Hindlimb muscle (tissue), 1 donor: Measurements from ENCODE around the gene SLC12A3. TPM values are rescaled to one million over a fixed set of nuclear protein-coding genes. Genes with fewer than 3 reads are reported as not detected.

ENCODE experiments used
- DNase-seq: peaks from one replicate; pipeline ENCODE4 v3.0.0-alpha.2; 2013
- polyA plus RNA-seq: library from polyadenylated mRNA; unstranded; fragments of 120-200 nt; gene quantifications from one replicate; pipeline ENCODE4 v1.2.1, GENCODE V29; 2013; ENCODE audit not compliant: insufficient read length

SLC12A3 gene
- polyA plus RNA-seq, 1 donor = 0.05 TPM

DNA sequence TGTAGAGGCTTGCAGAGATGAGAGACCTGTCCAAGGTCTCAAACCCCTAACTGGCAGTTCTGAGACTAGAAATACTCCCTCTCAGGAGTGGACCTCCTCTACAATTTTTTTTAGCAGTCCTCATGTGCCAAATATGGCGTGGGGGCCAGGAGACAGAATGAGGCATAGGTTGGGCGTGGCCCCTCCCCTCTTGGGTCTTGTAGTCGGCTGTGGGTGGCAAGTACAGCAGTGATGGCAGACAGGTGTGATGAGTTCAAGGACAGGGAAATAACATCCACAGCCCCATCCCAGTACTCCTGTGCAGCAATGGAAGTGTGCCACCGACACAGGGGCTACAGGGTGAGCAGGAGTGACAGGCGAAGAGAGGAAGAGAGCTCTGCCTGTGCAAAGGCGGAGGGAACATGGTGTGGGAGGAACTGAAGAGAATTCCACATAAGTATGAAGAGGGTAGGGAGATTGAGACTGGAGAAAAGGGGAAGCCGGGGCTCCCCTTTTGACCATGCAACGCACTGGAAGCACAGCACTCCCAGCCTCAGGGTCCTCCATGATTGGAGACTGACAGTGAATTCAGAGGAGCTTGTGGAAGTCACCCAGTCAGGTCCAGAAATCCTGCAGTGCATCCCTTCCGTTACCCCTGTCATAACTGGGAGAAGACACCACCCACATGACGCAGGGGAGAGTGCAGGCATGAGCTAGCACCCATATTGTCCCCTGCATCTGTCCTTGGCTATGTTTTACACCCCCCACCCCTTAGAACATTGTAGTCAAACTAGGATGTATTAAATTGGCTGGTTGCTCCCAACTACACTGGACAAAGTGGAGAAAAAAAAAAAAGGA, 82.0 kb downstream of the SLC12A3 start:
- DNase-seq = no peak

DNA sequence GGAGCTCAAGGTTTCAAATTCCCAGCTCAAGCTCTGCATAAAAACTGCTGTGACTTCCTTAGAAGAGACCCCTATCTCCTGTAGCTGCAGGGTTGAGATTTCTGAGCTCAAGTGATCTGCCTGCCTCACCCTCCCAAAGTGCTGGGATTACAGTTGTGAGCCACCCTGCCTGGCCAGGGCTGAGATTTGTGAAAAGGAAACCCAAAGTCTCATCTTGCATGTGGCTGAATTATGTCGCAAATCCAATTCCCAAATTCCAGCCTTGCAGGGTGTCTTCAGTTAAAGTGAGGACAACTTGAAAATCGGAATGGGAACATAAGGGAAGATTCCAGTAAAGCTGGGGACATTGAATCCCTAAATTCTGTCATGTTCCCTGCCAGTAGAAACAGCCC, 82.6 kb downstream of the SLC12A3 start:
- no peak for DNase-seq

GRCh38 chr16:56948234-56948633, 83.2 kb downstream of the SLC12A3 start:
- no peak for DNase-seq

GRCh38 chr16:56950051-56950450, 85.0 kb downstream of the SLC12A3 start:
- no peak for DNase-seq

DNA sequence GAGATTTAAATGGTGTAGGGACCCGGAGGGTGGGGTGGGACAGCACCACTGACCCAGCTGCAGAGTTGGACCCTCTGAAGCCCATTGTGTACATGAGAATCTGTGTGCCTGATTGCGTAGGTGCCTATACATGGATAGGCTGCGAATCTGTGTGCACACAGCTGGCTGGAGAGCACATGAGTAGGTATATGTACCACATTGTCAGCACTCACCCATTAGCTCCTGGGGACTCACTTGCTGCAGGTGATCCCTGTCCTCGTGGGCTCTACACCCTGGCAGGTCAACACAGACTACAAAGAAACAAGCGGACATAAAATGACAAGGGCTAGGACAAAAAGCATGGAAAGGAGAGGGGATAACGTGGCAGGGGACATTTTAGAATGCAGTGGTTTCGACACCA, 85.4 kb downstream of the SLC12A3 start:
- DNase-seq = no peak

DNA sequence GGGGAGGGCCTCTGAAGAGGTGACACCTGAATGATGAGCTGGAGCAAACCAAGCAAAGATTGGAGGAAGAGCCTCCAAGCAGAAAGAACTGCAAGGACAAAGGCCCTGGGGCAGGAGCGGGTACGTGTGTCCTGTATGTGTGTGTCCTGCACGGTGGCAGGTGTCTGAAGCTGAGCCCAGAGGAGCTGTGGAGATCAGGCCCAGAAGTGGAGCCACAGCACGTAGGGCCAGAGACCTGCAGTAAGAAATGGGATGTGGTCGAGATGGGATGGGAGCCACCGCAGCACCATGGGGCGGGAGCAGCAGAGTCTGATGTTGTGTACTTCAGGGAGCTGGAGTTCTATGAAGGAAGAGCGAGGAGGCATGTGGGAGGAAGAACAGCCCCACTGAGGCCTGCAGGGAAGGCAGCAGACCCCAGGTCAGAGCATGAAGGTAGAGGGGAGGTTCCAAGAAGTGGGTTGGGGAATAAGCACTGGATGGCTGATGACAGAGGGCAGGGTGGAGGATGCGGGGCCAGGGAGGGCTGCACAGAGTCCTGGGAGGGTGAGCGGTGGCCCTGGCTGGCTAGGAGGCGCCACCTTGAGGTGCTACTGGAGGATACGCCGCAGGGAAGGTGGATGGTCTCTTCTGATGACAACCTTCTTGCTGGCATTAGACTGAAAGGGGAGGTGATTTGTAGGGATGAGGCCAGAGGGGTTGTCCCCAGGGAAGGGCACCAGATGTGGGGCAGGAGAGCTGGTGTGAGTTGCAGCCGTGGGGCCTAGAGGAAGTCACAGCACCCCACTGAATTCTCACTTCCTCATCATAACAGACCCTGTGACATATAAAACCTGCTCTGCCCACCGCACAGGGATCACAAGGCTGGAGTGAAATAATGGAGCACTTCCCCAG, 86.1 kb downstream of the SLC12A3 start:
- no peak for DNase-seq

DNA sequence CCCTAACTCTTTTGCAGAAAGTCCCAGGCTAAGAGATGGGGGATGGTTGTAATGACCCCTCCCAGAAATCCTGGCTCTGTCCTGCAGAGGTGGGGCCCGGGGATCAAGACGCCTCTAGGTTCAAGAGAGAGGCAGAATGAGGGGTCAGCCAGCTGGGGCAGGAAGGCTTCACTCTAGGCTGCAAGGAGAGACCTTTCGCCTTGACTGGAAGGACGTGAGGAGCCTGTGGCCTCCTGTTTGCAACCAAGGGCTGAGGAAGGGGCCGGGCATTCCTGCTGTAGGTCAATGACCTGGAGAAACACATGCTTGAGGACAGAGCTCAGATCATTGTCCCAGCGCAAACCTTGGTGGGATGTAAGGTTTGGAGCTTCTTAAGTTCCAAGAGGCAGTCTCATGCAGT, 88.0 kb downstream of the SLC12A3 start:
- DNase-seq = no peak

GRCh38 chr16:56956076-56956475, 91.1 kb downstream of the SLC12A3 start:
- no peak for DNase-seq

DNA sequence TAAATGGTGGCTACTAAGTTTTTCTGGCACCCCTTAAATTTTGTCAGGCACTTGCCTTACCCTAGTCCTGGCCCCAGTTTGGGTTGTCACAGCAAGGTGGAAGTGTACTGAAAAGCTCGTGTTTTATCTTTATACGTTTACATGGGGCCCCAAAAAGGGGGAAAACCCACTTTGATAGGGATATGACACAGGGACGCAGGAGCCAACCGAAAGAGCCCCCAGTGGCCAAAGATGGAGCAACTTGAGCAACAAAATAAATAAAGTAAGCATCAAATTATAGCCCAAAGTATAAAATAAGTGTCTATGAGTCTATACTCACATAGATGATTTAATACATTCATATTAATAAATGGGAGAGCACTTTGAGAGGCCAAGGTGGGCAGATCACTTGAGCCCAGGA, 91.7 kb downstream of the SLC12A3 start:
- no peak for DNase-seq

GRCh38 chr16:56960681-56961281, 95.8 kb downstream of the SLC12A3 start:
- no peak for DNase-seq

GRCh38 chr16:56961386-56961785, 96.4 kb downstream of the SLC12A3 start:
- DNase-seq = no peak

GRCh38 chr16:56961851-56962281, 96.9 kb downstream of the SLC12A3 start, which contains the start of gene CETP:
CETP (plus strand) TSS chr16:56961950; CDS start chr16:56961980, 30 bp downstream.
- DNase-seq = no peak

DNA sequence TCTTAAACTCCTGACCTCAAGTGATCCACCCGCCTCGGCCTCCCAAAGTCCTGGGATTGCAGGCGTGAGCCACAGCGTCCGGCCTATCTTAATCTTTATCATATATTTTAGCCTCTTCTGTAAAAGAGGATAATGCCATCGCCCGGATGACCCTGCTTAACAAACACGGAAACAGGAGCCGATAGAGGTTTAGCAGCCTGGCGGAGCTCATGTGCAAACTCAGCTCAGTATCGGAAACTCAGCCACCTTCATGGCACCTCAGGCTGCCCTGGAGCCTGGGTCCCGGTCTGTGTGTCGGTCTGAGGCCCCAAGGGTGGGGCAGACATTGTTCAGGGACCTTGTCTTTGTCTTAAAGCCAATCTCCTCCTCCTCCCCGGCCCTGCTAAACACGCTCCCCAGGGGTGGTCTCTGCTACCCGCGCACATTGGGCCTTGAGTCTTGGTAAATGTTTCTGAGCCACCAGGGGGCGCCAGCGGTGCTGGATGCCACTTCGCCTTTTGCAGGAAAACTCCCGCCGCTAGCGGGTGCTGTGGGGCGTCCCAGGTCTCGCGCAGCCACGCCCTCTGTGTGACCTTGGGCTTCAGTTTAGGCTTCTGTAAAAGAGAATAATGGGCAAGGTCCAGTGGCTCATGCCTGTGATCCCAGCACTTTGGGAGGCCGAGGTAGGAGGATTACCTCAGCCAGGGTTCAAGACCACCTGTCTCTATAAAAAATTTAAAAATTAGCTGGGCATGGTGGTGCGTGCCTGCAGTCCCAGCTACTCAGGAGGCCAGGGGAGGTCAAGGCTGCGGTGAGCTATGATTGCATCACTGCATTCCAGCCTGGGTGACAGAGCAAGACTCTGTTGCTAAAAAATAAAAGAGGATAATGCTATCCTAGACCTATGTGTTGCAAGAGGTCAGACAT, 99.5 kb downstream of the SLC12A3 start:
- peak; percentile 71 for DNase-seq

Other genes starting within 250 kb of the SLC12A3 start
- gene MT1E, start 239.4 kb upstream of the SLC12A3 start, polyA plus RNA-seq = 21.1 TPM
- 1.9 TPM for gene MT1M, start 232.5 kb upstream of the SLC12A3 start, polyA plus RNA-seq
- gene MT1A, start 226.5 kb upstream of the SLC12A3 start, polyA plus RNA-seq = not detected
- gene MT1B, start 213.3 kb upstream of the SLC12A3 start, polyA plus RNA-seq = not detected
- gene MT1F, start 207.2 kb upstream of the SLC12A3 start, polyA plus RNA-seq = 1.4 TPM
- gene MT1G, start 197.1 kb upstream of the SLC12A3 start, polyA plus RNA-seq = not detected
- not detected for gene MT1H, start 195.4 kb upstream of the SLC12A3 start, polyA plus RNA-seq
- gene MT1X, start 182.7 kb upstream of the SLC12A3 start, polyA plus RNA-seq = 9.9 TPM
- gene NUP93, start 135.1 kb upstream of the SLC12A3 start, polyA plus RNA-seq = 44.2 TPM
- gene HERPUD1, start 66.9 kb downstream of the SLC12A3 start, polyA plus RNA-seq = 62.5 TPM
- 8.9 TPM for gene CETP, start 96.7 kb downstream of the SLC12A3 start, polyA plus RNA-seq
- gene NLRC5, start 124.3 kb downstream of the SLC12A3 start, polyA plus RNA-seq = 4.2 TPM
- gene CPNE2, start 227.4 kb downstream of the SLC12A3 start, polyA plus RNA-seq = 24.8 TPM